ENCODE results near the gene NDRG4.

NDRG4 gene

GRCh38 chr16:58462089-58462488 is 37.9 kb upstream of the NDRG4 start:
- FAIRE-seq, result no peak
- TF ChIP-seq, protein P1, sequence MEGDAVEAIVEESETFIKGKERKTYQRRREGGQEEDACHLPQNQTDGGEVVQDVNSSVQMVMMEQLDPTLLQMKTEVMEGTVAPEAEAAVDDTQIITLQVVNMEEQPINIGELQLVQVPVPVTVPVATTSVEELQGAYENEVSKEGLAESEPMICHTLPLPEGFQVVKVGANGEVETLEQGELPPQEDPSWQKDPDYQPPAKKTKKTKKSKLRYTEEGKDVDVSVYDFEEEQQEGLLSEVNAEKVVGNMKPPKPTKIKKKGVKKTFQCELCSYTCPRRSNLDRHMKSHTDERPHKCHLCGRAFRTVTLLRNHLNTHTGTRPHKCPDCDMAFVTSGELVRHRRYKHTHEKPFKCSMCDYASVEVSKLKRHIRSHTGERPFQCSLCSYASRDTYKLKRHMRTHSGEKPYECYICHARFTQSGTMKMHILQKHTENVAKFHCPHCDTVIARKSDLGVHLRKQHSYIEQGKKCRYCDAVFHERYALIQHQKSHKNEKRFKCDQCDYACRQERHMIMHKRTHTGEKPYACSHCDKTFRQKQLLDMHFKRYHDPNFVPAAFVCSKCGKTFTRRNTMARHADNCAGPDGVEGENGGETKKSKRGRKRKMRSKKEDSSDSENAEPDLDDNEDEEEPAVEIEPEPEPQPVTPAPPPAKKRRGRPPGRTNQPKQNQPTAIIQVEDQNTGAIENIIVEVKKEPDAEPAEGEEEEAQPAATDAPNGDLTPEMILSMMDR (IDR thresholded peaks at IDR 0.05; ENCODE audit: insufficient read depth, missing control alignments), result no peak
- no peak for DNase-seq (ENCODE audit: insufficient read length, low spot score)

GRCh38 chr16:58462499-58462996 is 37.4 kb upstream of the NDRG4 start:
- DNase-seq (ENCODE audit: insufficient read length, low spot score) (no peak), FAIRE-seq (no peak)
- TF ChIP-seq, protein P1 (IDR thresholded peaks at IDR 0.05; ENCODE audit: insufficient read depth, missing control alignments), result no peak

DNA sequence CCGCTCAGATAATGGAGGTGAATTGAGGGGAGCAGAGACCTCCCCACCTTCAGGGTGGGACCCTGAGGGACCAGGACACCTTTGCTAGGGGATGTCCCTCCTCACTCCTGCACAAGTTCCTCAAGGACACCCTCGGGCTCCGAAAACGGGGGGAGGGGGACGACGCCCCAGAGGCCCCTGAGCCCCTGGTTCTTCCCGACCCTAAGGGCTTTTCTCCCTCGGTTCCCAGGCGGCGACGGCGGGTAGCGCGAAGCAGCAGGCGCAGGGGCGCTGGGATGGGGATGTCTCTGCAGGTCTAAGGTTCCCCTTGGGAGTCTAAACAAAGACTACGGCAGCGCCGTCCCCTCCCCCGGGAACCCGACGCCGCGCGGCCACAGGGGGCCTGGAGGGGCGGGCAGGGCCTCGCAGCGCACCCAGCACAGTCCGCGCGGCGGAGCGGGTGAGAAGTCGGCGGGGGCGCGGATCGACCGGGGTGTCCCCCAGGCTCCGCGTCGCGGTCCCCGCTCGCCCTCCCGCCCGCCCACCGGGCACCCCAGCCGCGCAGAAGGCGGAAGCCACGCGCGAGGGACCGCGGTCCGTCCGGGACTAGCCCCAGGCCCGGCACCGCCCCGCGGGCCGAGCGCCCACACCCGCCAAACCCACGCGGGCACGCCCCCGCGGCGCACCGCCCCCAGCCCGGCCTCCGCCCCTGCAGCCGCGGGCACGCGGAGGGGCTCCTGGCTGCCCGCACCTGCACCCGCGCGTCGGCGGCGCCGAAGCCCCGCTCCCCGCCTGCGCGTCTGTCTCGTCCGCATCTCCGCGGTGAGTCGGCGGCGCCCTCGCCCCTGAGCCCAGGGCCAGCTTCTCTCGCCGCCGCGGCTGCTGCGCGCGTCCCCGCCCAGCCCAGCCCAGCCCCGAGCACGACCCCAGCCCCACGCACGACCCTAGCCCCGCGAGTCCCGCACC is 36.7 kb upstream of the NDRG4 start:
- DNase-seq (ENCODE audit: insufficient read length, low spot score) (peak; percentile 32), FAIRE-seq (no peak)
- TF ChIP-seq, protein P1 (IDR thresholded peaks at IDR 0.05; ENCODE audit: insufficient read depth, missing control alignments), result no peak

DNA sequence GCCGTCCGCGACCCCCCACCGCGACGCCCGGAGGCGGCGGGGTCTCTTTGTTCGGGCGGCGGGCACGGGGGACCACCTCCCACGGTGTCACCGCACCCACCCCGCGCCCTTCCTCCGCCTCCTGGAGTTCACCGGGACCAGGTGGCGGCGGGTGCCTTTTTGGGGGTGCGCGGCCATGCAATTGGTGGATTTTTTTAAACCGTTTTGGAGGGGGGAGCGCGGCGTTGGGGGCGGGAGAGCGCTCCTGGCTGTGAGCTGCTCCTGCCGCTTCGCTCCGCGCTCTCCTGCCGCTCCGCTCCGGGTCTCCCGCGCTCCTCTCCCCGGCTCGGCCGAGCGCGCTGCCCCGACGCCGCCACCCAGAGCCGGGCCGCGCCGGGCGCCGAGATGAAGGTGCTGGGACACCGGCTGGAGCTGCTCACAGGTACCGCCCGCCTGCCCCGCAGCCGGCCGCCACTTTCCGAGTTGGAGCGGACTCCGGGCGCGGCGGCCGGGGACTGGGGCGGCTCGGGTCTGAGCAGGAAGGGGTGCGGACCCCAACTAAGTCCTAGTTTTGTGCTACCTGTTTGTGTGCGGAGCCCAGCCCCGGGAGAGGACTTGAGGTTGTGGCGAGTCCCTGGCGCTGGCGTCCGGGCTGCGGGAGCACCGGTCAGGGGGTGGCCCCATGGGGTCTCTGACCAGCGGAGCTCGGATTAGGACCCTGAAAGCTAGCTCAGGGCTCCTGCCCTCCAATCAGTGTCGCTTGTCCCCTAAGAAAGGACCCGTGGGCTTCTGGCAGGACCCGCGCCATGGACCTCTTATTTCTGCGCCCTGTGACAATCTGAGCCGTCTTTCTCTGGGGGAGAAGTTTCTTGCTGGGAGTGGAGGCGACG is 35.7 kb upstream of the NDRG4 start:
- TF ChIP-seq, protein P1 (IDR thresholded peaks at IDR 0.05; ENCODE audit: insufficient read depth, missing control alignments), result no peak
- no peak for DNase-seq (ENCODE audit: insufficient read length, low spot score)
- no peak for FAIRE-seq

GRCh38 chr16:58464916-58465731 is 34.8 kb upstream of the NDRG4 start:
- no peak for FAIRE-seq
- no peak for DNase-seq (ENCODE audit: insufficient read length, low spot score)
- TF ChIP-seq, protein P1 (IDR thresholded peaks at IDR 0.05; ENCODE audit: insufficient read depth, missing control alignments), result no peak

- FAIRE-seq (no peak), DNase-seq (ENCODE audit: insufficient read length, low spot score) (no peak)
- TF ChIP-seq, protein P1 (IDR thresholded peaks at IDR 0.05; ENCODE audit: insufficient read depth, missing control alignments), result no peak
These were observed 34.1 kb upstream of the NDRG4 start for GRCh38 chr16:58465817-58466216.
